Measurements from ENCODE around the gene MCFD2.

Gene MCFD2

DNA sequence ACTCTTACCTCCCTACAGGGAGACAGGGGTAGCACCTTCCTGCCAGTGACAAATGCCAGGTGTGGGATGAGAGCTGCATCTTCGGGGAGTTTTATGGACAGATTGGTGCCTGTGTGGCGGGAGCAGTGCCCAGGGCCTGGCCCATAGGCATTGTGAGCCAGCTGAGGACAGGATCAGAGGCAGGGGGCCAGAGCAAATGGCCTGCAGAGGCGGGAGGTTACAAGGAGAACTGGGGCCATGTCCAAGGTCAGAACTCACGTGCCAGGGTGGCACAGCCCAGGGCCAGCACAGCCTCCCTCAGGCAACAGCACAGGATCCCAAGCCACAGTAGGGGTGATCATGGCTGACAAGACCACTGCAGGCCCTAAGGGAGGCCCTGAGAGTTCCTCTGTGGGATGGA lies 40.2 kb upstream of the MCFD2 start:
- H3K4me2 ChIP-seq, result no peak overlapping the region
- H3K79me2 ChIP-seq (ENCODE audit: insufficient read depth, low read depth), result peaks cover 3% of the 10 kb centered on the region; the same call in 1 of the 2 replicates
- H3K9ac ChIP-seq, result no peak overlapping the region
- no peak for TF ChIP-seq CTCF (conservative IDR thresholded peaks at IDR 0.05; ENCODE audit: low read depth, low read length)
- H3K27me3 ChIP-seq (ENCODE audit: insufficient read depth, low read depth), result no peaks in the 10 kb centered on the region
- H3K4me1 ChIP-seq (ENCODE audit: low read depth, poor library complexity, severe bottlenecking), result peaks cover 8% of the 10 kb centered on the region
- H3K36me3 ChIP-seq (ENCODE audit: insufficient read depth), result peaks cover 7% of the 10 kb centered on the region; the same call in 1 of the 2 replicates
- H3K4me3 ChIP-seq (IDR thresholded peaks at IDR 0.05; ENCODE audit: insufficient read depth, low read depth, low read length), result no peak overlapping the region
- H3K27ac ChIP-seq, result no peak overlapping the region
- H4K20me1 ChIP-seq (ENCODE audit: insufficient read depth), result no peaks in the 10 kb centered on the region
- no peak overlapping the region for H2AFZ ChIP-seq (ENCODE audit: low read depth)

- H3K4me1 ChIP-seq (ENCODE audit: low read depth, poor library complexity, severe bottlenecking), result peaks cover 14% of the 10 kb centered on the region
- H3K79me2 ChIP-seq (ENCODE audit: insufficient read depth, low read depth), result peaks cover 9% of the 10 kb centered on the region; the same call in 1 of the 2 replicates
- no peak overlapping the region for H3K4me3 ChIP-seq (IDR thresholded peaks at IDR 0.05; ENCODE audit: insufficient read depth, low read depth, low read length)
- H4K20me1 ChIP-seq (ENCODE audit: insufficient read depth), result no peaks in the 10 kb centered on the region
- H3K4me2 ChIP-seq, result no peak overlapping the region
- H3K9ac ChIP-seq, result no peak overlapping the region
- no peak overlapping the region for H2AFZ ChIP-seq (ENCODE audit: low read depth)
- no peaks in the 10 kb centered on the region for H3K27me3 ChIP-seq (ENCODE audit: insufficient read depth, low read depth)
- no peak overlapping the region for H3K27ac ChIP-seq
- H3K36me3 ChIP-seq (ENCODE audit: insufficient read depth), result peaks cover 11% of the 10 kb centered on the region; the same call in 1 of the 2 replicates
- TF ChIP-seq CTCF (conservative IDR thresholded peaks at IDR 0.05; ENCODE audit: low read depth, low read length), result no peak
These were observed 39.5 kb upstream of the MCFD2 start for GRCh38 chr2:46954951-46955571.

DNA sequence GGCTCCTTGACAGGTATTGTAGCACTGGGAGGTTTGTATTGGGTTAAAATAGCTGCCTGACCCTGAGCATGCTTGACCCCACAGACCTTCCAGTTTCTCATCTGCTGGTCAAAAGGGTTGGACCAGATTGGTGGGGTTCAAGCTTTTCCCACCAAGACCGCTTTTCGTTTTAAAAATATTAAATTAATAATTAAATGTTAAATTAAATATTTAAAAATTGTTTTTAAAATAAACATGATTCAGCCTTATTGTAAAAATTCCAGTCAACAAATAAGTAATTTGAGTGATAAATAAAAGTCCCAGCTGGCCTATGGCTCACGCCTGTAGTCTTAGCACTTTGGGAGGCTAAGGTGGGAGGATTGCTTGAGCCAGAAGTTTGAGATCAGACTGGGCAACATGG lies 36.6 kb upstream of the MCFD2 start:
- Histone ChIP-seq H3K4me1 (ENCODE audit: low read depth, poor library complexity, severe bottlenecking) (peaks cover 31% of the 10 kb centered on the region), H3K36me3 (ENCODE audit: insufficient read depth) (peaks cover 5% of the 10 kb centered on the region; the same call in 1 of the 2 replicates), H3K4me3 (IDR thresholded peaks at IDR 0.05; ENCODE audit: insufficient read depth, low read depth, low read length) (no peak overlapping the region), H3K27me3 (ENCODE audit: insufficient read depth, low read depth) (no peaks in the 10 kb centered on the region), H3K4me2 (no peak overlapping the region), H3K9ac (no peak overlapping the region), H2AFZ (ENCODE audit: low read depth) (no peak overlapping the region), H4K20me1 (ENCODE audit: insufficient read depth) (no peaks in the 10 kb centered on the region), H3K27ac (no peak overlapping the region), H3K79me2 (ENCODE audit: insufficient read depth, low read depth) (peaks cover 36% of the 10 kb centered on the region; the same call in 1 of the 2 replicates)
- no peak for TF ChIP-seq CTCF (conservative IDR thresholded peaks at IDR 0.05; ENCODE audit: low read depth, low read length)

DNA sequence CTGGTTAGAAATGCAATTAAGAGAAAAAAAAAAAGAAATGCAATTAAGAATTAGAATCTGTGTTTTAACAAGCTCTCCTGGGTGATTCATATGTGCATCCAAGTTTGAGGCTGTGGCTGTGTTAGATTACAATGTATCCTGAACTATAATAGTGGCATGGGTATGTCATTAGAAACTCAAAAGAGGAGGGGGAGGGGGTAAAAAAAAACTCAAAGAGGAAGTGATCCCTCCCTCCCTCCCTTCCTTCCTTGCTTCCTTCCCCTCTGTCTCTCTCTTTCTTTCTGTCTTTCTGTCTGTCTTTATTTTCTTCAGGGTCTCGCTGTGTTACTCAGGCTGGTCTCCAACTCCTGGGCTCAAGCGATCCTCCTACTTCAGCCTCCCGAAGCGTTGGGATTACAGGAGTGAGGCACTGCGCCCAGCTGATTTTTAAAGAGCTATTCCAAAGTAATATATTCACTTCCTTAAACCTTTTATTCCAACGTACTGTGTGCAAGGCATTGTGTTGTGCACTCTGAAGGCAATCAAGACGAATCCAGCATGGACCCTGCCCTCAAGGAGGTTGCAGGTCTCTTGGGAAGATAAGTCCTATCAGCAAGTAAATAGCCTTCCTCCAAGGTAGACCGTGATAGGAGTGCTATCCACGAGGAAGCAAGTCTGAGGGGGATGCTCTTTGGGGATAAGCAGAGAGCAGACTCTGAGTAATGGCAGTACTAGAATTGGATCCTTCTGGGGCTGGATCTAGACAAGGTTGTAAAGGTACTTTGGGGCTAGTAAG lies 35.9 kb upstream of the MCFD2 start:
- H4K20me1 ChIP-seq (ENCODE audit: insufficient read depth), result no peaks in the 10 kb centered on the region
- H3K27me3 ChIP-seq (ENCODE audit: insufficient read depth, low read depth), result no peaks in the 10 kb centered on the region
- TF ChIP-seq CTCF (conservative IDR thresholded peaks at IDR 0.05; ENCODE audit: low read depth, low read length), result no peak
- peaks cover 43% of the 10 kb centered on the region for H3K79me2 ChIP-seq (ENCODE audit: insufficient read depth, low read depth)
- no peak overlapping the region for H3K27ac ChIP-seq
- no peak overlapping the region for H3K4me3 ChIP-seq (IDR thresholded peaks at IDR 0.05; ENCODE audit: insufficient read depth, low read depth, low read length)
- no peak overlapping the region for H3K4me2 ChIP-seq
- H3K36me3 ChIP-seq (ENCODE audit: insufficient read depth), result peaks cover 5% of the 10 kb centered on the region; the same call in 1 of the 2 replicates
- H3K9ac ChIP-seq, result no peak overlapping the region
- no peak overlapping the region for H2AFZ ChIP-seq (ENCODE audit: low read depth)
- peaks cover 38% of the 10 kb centered on the region for H3K4me1 ChIP-seq (ENCODE audit: low read depth, poor library complexity, severe bottlenecking)
